Measurements from ENCODE around the gene SGO2.
"Not testable (repeated sequence)": the region's sequence is repeated elsewhere in the genome, so short reads cannot be mapped to it uniquely, and the experiment has no call there.

Gene SGO2

DNA sequence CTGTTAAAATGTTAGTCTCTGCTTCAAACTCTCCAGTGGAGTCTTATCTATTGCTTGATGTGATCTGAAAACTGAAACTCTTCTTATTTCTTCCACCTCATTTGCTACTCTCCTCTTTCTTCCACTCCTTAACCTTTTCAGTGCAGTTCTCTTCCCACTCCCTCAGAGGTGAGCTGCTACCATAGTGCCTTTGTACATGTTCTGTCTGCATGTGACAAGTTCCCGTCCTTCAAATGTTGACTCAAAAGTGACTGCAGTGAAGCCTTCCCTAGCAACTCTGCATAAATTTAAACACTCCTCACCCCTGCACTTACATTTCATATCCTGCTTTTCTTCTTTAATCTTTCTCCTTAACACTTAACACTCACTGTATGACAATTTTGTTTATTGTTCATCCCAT, 12.1 kb downstream of the SGO2 start:
- Histone ChIP-seq H2BK12ac (ENCODE audit: low read length) (no peak overlapping the region), H4K91ac (ENCODE audit: low read depth, low read length) (no peak overlapping the region), H3K4me1 (ENCODE audit: control insufficient read depth in 1 of 2, insufficient read depth in 2 of 2, low read length in 2 of 2) (no peaks in the 10 kb centered on the region), H3K27me3 (ENCODE audit: insufficient read depth, low read length) (no peaks in the 10 kb centered on the region), H3K4ac (ENCODE audit: low read depth, low read length) (no peak overlapping the region), H3K79me1 (ENCODE audit: low read length) (no peaks in the 10 kb centered on the region), H2AFZ (ENCODE audit: insufficient read depth, low read length, poor library complexity) (no peak overlapping the region), H3K4me3 (ENCODE audit: low read depth, low read length) (no peak overlapping the region), H3K4me2 (ENCODE audit: low read length) (no peak overlapping the region), H3K79me2 (ENCODE audit: control insufficient read depth, insufficient read depth, low read length, poor library complexity) (no peaks in the 10 kb centered on the region), H3K9ac (ENCODE audit: low read length) (no peak overlapping the region), H4K8ac (ENCODE audit: low read depth, low read length) (no peak overlapping the region), H2AK5ac (ENCODE audit: low read length) (no peak overlapping the region), H3K14ac (ENCODE audit: low read length) (no peak overlapping the region), H2BK120ac (ENCODE audit: insufficient read depth, low read length, poor library complexity) (no peak overlapping the region), H3K23ac (ENCODE audit: low read length) (no peak overlapping the region), H3K18ac (ENCODE audit: low read length) (no peak overlapping the region), H2BK5ac (ENCODE audit: low read depth, low read length, poor library complexity) (no peak overlapping the region), H3K36me3 (ENCODE audit: control insufficient read depth in 1 of 2, insufficient read depth in 2 of 2, low read length in 2 of 2) (peaks cover 3 to 5% of the 10 kb centered on the region in 2 experiments), H4K12ac (ENCODE audit: low read depth, low read length) (no peak overlapping the region), H3K27ac (ENCODE audit: low read depth, low read length) (no peak overlapping the region), H3K9me3 (ENCODE audit: insufficient read depth, low read depth, low read length) (no peaks in the 10 kb centered on the region)
- DNase-seq = no peak
- no CpG with 5 or more reads among the region's 1 CpG for WGBS (ENCODE audit: extremely low coverage, insufficient coverage, insufficient read length)

DNA sequence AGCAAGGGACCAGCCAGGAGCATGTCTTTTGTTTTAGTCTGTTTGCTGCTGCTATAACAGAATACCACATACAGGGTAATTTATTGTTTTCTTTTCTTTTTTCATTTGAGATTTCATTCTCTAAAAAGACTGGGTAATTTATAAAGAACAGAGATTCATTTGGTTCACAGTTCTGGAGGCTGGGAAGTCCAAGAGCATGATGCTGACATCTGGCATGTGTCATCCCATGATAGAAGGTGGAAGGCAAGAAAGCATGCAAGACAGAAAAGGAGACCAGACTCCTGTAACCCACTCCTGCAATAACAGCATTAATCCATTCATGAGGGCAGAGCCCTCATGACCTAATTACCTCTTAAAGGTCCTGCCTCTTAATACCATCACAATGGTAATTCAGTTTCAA, 14.8 kb downstream of the SGO2 start:
- Histone ChIP-seq H4K12ac (ENCODE audit: low read depth, low read length) (no peak overlapping the region), H3K79me1 (ENCODE audit: low read length) (no peaks in the 10 kb centered on the region), H3K79me2 (ENCODE audit: control insufficient read depth, insufficient read depth, low read length, poor library complexity) (no peaks in the 10 kb centered on the region), H3K27ac (ENCODE audit: low read depth, low read length) (no peak overlapping the region), H3K18ac (ENCODE audit: low read length) (no peak overlapping the region), H2AK5ac (ENCODE audit: low read length) (no peak overlapping the region), H2BK5ac (ENCODE audit: low read depth, low read length, poor library complexity) (no peak overlapping the region), H3K14ac (ENCODE audit: low read length) (no peak overlapping the region), H3K4me2 (ENCODE audit: low read length) (no peak overlapping the region), H3K4ac (ENCODE audit: low read depth, low read length) (no peak overlapping the region), H2BK12ac (ENCODE audit: low read length) (no peak overlapping the region), H2AFZ (ENCODE audit: insufficient read depth, low read length, poor library complexity) (no peak overlapping the region), H3K27me3 (ENCODE audit: insufficient read depth, low read length) (no peaks in the 10 kb centered on the region), H3K4me3 (ENCODE audit: low read depth, low read length) (no peak overlapping the region), H4K91ac (ENCODE audit: low read depth, low read length) (no peak overlapping the region), H2BK120ac (ENCODE audit: insufficient read depth, low read length, poor library complexity) (no peak overlapping the region), H3K23ac (ENCODE audit: low read length) (no peak overlapping the region), H3K36me3 (ENCODE audit: control insufficient read depth in 1 of 2, insufficient read depth in 2 of 2, low read length in 2 of 2) (peaks cover 4 to 5% of the 10 kb centered on the region in 2 experiments), H3K9ac (ENCODE audit: low read length) (no peak overlapping the region), H3K4me1 (ENCODE audit: control insufficient read depth in 1 of 2, insufficient read depth in 2 of 2, low read length in 2 of 2) (no peaks in the 10 kb centered on the region), H3K9me3 (ENCODE audit: insufficient read depth, low read depth, low read length) (no peaks in the 10 kb centered on the region), H4K8ac (ENCODE audit: low read depth, low read length) (no peak overlapping the region)
- DNase-seq = no peak

DNA sequence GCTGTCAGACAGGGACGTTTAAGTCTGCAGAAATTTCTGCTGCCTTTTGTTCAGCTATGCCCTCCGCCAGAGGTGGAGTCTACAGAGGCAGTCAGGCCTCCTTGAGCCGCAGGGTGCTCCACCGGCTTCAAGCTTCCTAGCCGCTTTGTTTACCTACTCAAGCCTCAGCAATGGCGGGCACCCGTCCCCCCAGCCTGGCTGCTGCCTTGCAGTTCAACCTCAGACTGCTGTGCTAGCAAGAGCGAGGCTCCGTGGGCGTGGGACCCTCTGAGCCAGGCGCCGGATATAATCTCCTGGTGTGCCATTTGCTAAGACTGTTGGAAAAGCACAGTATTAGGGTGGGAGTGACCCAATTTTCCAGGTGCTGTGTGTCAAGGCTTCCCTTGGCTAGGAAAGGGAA, 40.6 kb downstream of the SGO2 start:
- H2BK120ac ChIP-seq (ENCODE audit: insufficient read depth, low read length, poor library complexity); H3K4me2 ChIP-seq (ENCODE audit: low read length); H2AFZ ChIP-seq (ENCODE audit: insufficient read depth, low read length, poor library complexity); H3K14ac ChIP-seq (ENCODE audit: low read length); H2AK5ac ChIP-seq (ENCODE audit: low read length); H3K9me3 ChIP-seq (ENCODE audit: insufficient read depth, low read depth, low read length); H4K91ac ChIP-seq (ENCODE audit: low read depth, low read length); H3K4me1 ChIP-seq (ENCODE audit: control insufficient read depth in 1 of 2, insufficient read depth in 2 of 2, low read length in 2 of 2); H3K4ac ChIP-seq (ENCODE audit: low read depth, low read length); H2BK12ac ChIP-seq (ENCODE audit: low read length); H3K36me3 ChIP-seq (ENCODE audit: control insufficient read depth in 1 of 2, insufficient read depth in 2 of 2, low read length in 2 of 2); H3K27me3 ChIP-seq (ENCODE audit: insufficient read depth, low read length); H3K27ac ChIP-seq (ENCODE audit: low read depth, low read length); H3K79me1 ChIP-seq (ENCODE audit: low read length); H2BK5ac ChIP-seq (ENCODE audit: low read depth, low read length, poor library complexity); H4K8ac ChIP-seq (ENCODE audit: low read depth, low read length); H3K4me3 ChIP-seq (ENCODE audit: low read depth, low read length); H3K79me2 ChIP-seq (ENCODE audit: control insufficient read depth, insufficient read depth, low read length, poor library complexity); H4K12ac ChIP-seq (ENCODE audit: low read depth, low read length); DNase-seq; H3K9ac ChIP-seq (ENCODE audit: low read length); H3K23ac ChIP-seq (ENCODE audit: low read length); H3K18ac ChIP-seq (ENCODE audit: low read length): not testable (repeated sequence)
- no CpG with 5 or more reads among the region's 12 CpGs for WGBS (ENCODE audit: extremely low coverage, insufficient coverage, insufficient read length)

DNA sequence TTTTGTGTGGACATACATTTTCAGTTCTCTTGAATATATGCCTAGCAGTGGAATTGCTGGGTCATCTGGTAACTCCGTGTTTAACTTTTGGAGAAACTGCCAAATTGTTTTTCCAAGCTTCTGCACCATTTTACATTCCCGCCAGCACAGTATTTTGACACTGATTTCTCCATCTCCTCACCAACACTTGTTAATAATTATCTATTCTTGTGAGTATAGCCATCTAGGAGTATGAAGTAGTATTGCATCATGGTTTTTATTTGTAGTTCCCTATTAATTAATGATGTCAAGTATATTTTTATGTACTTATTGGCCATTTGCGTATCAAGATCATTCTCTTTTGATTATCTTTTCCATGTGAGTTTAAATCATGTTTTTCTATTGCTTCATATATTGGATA, 41.9 kb downstream of the SGO2 start:
- H4K8ac ChIP-seq (ENCODE audit: low read depth, low read length) = no peak overlapping the region
- no peaks in the 10 kb centered on the region for H3K79me2 ChIP-seq (ENCODE audit: control insufficient read depth, insufficient read depth, low read length, poor library complexity)
- no peak overlapping the region for H3K4ac ChIP-seq (ENCODE audit: low read depth, low read length)
- H3K23ac ChIP-seq (ENCODE audit: low read length) = no peak overlapping the region
- no peak overlapping the region for H3K14ac ChIP-seq (ENCODE audit: low read length)
- no peak overlapping the region for H2BK5ac ChIP-seq (ENCODE audit: low read depth, low read length, poor library complexity)
- H3K4me1 ChIP-seq (ENCODE audit: control insufficient read depth in 1 of 2, insufficient read depth in 2 of 2, low read length in 2 of 2) = no peaks in the 10 kb centered on the region
- H3K4me3 ChIP-seq (ENCODE audit: low read depth, low read length) = no peak overlapping the region
- WGBS (ENCODE audit: extremely low coverage, insufficient coverage, insufficient read length) = no CpG with 5 or more reads among the region's 3 CpGs
- H2BK12ac ChIP-seq (ENCODE audit: low read length) = no peak overlapping the region
- H3K27me3 ChIP-seq (ENCODE audit: insufficient read depth, low read length) = no peaks in the 10 kb centered on the region
- H3K27ac ChIP-seq (ENCODE audit: low read depth, low read length) = no peak overlapping the region
- H3K79me1 ChIP-seq (ENCODE audit: low read length) = no peaks in the 10 kb centered on the region
- H3K9me3 ChIP-seq (ENCODE audit: insufficient read depth, low read depth, low read length) = no peaks in the 10 kb centered on the region
- H3K4me2 ChIP-seq (ENCODE audit: low read length) = no peak overlapping the region
- H2AK5ac ChIP-seq (ENCODE audit: low read length) = no peak overlapping the region
- no peak overlapping the region for H2AFZ ChIP-seq (ENCODE audit: insufficient read depth, low read length, poor library complexity)
- H3K36me3 ChIP-seq (ENCODE audit: control insufficient read depth in 1 of 2, insufficient read depth in 2 of 2, low read length in 2 of 2) = no peaks in the 10 kb centered on the region
- no peak for DNase-seq
- no peak overlapping the region for H3K9ac ChIP-seq (ENCODE audit: low read length)
- no peak overlapping the region for H3K18ac ChIP-seq (ENCODE audit: low read length)
- H4K12ac ChIP-seq (ENCODE audit: low read depth, low read length) = no peak overlapping the region
- no peak overlapping the region for H4K91ac ChIP-seq (ENCODE audit: low read depth, low read length)
- H2BK120ac ChIP-seq (ENCODE audit: insufficient read depth, low read length, poor library complexity) = no peak overlapping the region

DNA sequence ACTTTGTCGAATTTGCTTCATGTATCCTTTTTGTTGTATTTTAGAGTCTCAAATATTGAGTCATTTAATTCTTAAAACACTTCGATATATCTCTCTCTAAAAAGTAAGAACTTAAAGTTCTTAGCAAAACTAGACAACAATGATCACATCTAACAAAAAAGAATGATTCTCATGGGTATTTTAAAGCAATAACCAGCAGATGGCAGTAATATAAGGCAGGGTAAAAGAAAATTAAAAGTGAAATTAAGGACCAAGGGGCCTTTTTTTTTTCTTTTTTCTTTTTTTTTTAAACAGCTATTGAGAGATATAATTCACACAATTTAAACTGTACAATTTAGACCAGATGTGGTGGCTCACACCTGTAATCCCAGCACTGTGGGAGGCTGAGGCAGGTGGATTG, 50.0 kb downstream of the SGO2 start:
- H3K4me2 ChIP-seq (ENCODE audit: low read length) = no peak overlapping the region
- H4K91ac ChIP-seq (ENCODE audit: low read depth, low read length) = no peak overlapping the region
- H3K4me1 ChIP-seq (ENCODE audit: control insufficient read depth in 1 of 2, insufficient read depth in 2 of 2, low read length in 2 of 2) = no peaks in the 10 kb centered on the region
- no peak overlapping the region for H4K8ac ChIP-seq (ENCODE audit: low read depth, low read length)
- no peak overlapping the region for H2BK120ac ChIP-seq (ENCODE audit: insufficient read depth, low read length, poor library complexity)
- no peaks in the 10 kb centered on the region for H3K79me2 ChIP-seq (ENCODE audit: control insufficient read depth, insufficient read depth, low read length, poor library complexity)
- no peak overlapping the region for H3K4ac ChIP-seq (ENCODE audit: low read depth, low read length)
- no peak overlapping the region for H3K9ac ChIP-seq (ENCODE audit: low read length)
- no peak overlapping the region for H3K23ac ChIP-seq (ENCODE audit: low read length)
- H2BK12ac ChIP-seq (ENCODE audit: low read length) = no peak overlapping the region
- no peaks in the 10 kb centered on the region for H3K27me3 ChIP-seq (ENCODE audit: insufficient read depth, low read length)
- H4K12ac ChIP-seq (ENCODE audit: low read depth, low read length) = no peak overlapping the region
- no peak overlapping the region for H2AFZ ChIP-seq (ENCODE audit: insufficient read depth, low read length, poor library complexity)
- H3K4me3 ChIP-seq (ENCODE audit: low read depth, low read length) = no peak overlapping the region
- H3K18ac ChIP-seq (ENCODE audit: low read length) = no peak overlapping the region
- no peak overlapping the region for H2AK5ac ChIP-seq (ENCODE audit: low read length)
- WGBS (ENCODE audit: extremely low coverage, insufficient coverage, insufficient read length) = no CpG with 5 or more reads among the region's 2 CpGs
- DNase-seq = peak in 1 of 2 donors; percentile 47
- no peak overlapping the region for H3K14ac ChIP-seq (ENCODE audit: low read length)
- no peaks in the 10 kb centered on the region for H3K79me1 ChIP-seq (ENCODE audit: low read length)
- H3K36me3 ChIP-seq (ENCODE audit: control insufficient read depth in 1 of 2, insufficient read depth in 2 of 2, low read length in 2 of 2) = no peaks in the 10 kb centered on the region
- H2BK5ac ChIP-seq (ENCODE audit: low read depth, low read length, poor library complexity) = no peak overlapping the region
- H3K9me3 ChIP-seq (ENCODE audit: insufficient read depth, low read depth, low read length) = no peaks in the 10 kb centered on the region
- no peak overlapping the region for H3K27ac ChIP-seq (ENCODE audit: low read depth, low read length)

Data from trophoblast cell (in vitro differentiated cells and primary cell).